Medulla oblongata (tissue), 1 donor: ENCODE measurements around the gene LEMD3.

Experiments used
- DNase-seq: peaks from one replicate; pipeline ENCODE4 v3.0.0-alpha.2; 2015; ENCODE audit errors: extremely low spot score

Gene LEMD3

GRCh38 chr12:65208125-65208524, 38.7 kb downstream of the LEMD3 start:
- no peak for DNase-seq

- DNase-seq, result no peak
Observed at GRCh38 chr12:65208964-65209654, 39.7 kb downstream of the LEMD3 start.

- DNase-seq, result peak; percentile 36
Observed at GRCh38 chr12:65209655-65210043, 40.3 kb downstream of the LEMD3 start.

GRCh38 chr12:65217086-65217485, 47.7 kb downstream of the LEMD3 start:
- DNase-seq, result no peak

GRCh38 chr12:65220761-65221160, 51.4 kb downstream of the LEMD3 start:
- no peak for DNase-seq

GRCh38 chr12:65229441-65229840, 60.1 kb downstream of the LEMD3 start:
- no peak for DNase-seq

- peak; percentile 18 for DNase-seq
Observed at GRCh38 chr12:65232476-65233077, 63.2 kb downstream of the LEMD3 start.

- DNase-seq, result no peak
Observed at GRCh38 chr12:65237153-65237552, 67.8 kb downstream of the LEMD3 start.

- no peak for DNase-seq
Observed at GRCh38 chr12:65238609-65239008, 69.2 kb downstream of the LEMD3 start.

- DNase-seq, result no peak
Observed at GRCh38 chr12:65248656-65249633, 79.6 kb downstream of the LEMD3 start.

GRCh38 chr12:65252515-65252914, 83.1 kb downstream of the LEMD3 start:
- no peak for DNase-seq

- no peak for DNase-seq
Observed at GRCh38 chr12:65257986-65258385, 88.6 kb downstream of the LEMD3 start.

- DNase-seq, result no peak
Observed at GRCh38 chr12:65259501-65259900, 90.1 kb downstream of the LEMD3 start.

GRCh38 chr12:65263777-65264176, 94.4 kb downstream of the LEMD3 start:
- no peak for DNase-seq

- no peak for DNase-seq
Observed at GRCh38 chr12:65266408-65266807, 97.0 kb downstream of the LEMD3 start.

- no peak for DNase-seq
Observed at GRCh38 chr12:65269603-65270002, 100.2 kb downstream of the LEMD3 start.

- DNase-seq, result no peak
Observed at GRCh38 chr12:65274602-65275272, 105.4 kb downstream of the LEMD3 start.

GRCh38 chr12:65275627-65276026, 106.2 kb downstream of the LEMD3 start:
- no peak for DNase-seq

GRCh38 chr12:65276916-65277530, 107.6 kb downstream of the LEMD3 start:
- peak; percentile 7 for DNase-seq

GRCh38 chr12:65277994-65278575, 108.7 kb downstream of the LEMD3 start:
- DNase-seq, result no peak
